Stimulated activated CD8-positive, alpha-beta memory T cell treated with anti-CD3 and anti-CD28 coated beads, Interleukin-15, amount 100 ng/mL, for 24 hours (primary cell): Measurements from ENCODE around the gene FOXO6.

Experiments
- DNase-seq: peaks from one replicate; pipeline ENCODE4 v3.0.0-alpha.2; 2020; ENCODE audit warnings: low read depth

The FOXO6 gene

DNA sequence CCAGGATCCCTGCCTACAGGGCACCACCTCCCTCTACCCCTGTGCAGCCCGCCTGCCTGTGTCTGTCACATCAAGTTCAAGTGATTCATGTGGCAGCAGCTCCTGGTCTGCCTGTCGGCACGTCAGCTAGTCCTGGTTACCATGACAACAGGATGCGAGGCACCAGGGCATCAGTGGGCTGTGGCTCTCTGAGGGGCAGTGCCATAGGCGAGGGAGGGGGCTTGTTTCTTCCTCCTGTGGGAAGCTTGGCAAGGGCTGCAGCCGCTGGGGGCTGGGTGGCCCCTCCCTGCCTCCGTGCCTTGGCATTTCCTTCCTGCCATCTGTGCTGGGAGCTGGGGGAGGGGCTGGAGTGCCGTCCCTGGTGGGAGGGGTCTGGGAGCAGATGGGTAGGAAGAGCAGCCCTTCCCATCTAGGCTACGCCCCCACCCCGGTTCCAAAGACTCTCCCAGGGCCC is 43.1 kb downstream of the FOXO6 start:
- DNase-seq: no peak

DNA sequence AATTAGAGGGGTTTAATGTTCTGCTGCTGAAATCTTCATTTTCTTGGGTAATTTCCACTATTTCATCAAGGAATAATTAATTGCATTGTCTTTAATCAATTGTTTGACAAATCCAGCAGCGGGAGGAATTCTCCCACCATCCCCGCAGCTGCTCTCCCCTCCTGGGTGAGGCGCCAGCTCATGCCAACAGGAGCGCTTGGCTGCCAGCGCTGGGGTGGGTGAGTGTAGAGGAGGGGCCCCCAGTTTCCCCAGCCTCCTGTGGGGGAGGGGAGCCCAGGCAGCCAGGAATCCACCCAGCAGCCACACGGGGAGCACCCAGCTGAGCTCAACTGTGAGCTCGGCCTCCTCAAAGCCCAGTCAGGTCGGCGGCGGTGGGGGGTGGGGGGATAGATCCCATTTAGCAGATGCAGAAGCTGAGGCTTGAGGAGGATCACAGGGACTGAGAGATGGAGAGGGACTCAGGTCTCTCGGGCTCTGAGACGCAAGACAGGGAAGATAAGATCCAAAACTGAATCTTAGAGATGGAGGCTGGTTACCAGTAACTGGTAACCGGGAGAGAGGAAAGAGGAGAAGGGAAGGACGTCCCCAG is 46.5 kb downstream of the FOXO6 start:
- DNase-seq: no peak

DNA sequence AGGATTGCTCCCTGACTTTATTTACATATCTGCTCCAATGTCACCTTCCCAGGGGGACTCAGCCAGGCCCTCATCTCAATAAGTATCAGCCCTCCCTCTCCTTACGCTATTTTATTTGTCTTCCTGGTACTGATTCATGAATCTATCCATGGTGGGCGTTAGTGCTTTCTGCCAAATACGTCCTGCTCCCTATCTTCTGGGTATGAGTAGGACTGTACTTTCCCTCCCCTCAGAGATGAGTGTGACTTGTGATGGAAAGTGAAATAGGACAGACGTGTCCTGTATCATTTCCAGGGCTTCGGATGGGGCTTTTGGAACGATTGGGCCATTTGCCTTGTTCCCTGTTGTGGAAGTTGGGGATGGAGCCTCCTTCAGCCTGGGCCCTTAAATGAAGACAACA is 47.5 kb downstream of the FOXO6 start:
- no peak for DNase-seq

DNA sequence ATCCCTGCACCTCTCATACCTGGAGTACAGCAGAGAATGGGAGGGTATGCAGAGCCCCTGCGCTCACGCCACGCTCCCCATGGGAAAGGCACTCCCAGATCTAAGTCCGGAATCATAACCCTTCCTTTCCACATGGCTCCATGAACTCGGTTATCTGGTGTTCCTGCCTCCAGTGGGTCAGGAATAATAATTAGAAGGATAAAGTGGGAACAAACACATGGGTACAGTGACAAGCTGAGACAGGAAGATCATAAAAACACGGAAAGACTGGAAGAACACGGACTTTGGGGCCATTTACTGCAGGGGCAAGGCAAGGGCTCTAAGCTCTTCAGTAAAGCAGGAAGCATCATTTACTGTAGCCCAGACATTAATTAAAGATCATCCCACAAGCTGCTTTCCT is 48.6 kb downstream of the FOXO6 start:
- DNase-seq: no peak

DNA sequence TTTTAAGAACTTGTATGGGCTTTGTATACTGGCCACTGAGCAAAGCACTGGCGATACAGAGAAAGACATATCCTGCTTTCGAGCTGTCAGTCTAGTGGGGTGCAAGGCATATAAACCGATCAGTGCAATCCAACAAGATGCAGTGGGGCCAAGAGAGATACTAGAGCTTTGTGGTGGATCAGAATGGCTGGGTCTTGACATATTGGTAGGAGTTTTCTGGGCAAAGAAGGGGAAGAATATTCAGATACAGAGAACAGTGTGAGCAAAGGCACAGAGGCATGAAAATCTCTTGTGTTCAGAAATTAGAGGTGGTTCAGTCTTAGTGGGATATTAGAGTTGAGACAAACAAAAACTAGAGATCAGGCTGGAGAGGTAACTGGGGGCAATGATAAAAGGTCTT is 49.2 kb downstream of the FOXO6 start:
- no peak for DNase-seq

DNA sequence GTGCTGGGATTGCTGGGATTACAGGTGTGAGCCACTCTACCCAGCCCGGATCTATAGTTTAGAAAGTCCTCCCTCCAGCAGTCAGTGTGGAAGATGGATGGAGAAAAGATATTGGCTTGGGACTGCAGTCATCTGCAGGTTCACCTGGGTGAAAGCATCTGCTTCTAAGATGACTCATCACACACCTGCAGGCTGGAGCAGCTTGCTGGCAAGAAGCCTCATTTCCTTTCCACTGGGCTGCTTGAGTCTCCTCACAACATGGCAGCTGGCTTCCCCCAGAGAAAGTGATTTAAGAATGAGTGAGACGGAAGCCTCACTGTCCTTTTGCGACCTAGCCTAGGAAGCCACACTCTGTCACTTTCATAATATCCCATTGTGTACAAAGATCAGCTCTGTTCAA is 50.0 kb downstream of the FOXO6 start:
- no peak for DNase-seq

DNA sequence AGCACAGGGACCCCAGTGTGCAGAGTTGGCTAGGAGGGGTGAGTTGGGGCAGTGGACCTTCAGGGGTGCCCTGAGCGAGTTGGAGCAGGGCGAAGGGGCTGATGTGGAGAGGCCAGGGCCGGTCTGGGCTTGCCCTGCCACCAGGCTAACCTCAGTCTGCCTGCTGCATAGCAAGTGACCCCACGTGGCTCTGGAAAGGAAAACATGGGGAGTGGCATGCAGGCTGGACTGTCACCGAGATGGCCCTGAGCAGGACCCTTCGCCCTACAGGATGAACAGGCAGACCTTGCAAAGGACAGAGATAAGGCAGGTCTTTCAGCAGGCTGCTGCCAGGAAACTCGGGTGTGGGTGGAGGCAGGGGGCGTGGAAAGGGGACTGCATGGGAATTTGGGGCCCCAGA is 51.5 kb downstream of the FOXO6 start:
- DNase-seq: no peak

DNA sequence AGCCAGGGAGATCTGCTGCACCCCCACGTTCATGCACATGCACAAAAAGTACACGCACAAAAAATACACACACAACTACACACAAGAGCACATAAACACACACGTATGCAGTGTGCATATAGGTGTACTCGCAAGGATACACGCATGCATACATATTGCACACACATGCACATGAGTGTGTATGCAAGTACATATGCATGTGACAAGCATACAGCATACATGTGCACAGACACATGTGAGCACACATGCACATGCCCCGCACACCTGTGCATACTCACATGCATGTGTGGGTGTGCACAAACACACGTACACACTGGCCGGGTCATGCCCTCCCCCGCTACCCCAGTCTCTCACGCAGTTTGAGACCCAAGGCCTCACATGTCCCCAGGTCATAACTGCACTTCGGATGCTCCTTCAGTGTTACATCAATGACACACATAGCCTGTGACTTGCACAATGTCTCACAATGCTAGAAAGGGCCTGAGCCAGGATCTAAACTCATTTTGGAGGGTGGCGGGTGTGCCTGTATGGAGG is 52.6 kb downstream of the FOXO6 start:
- no peak for DNase-seq

DNA sequence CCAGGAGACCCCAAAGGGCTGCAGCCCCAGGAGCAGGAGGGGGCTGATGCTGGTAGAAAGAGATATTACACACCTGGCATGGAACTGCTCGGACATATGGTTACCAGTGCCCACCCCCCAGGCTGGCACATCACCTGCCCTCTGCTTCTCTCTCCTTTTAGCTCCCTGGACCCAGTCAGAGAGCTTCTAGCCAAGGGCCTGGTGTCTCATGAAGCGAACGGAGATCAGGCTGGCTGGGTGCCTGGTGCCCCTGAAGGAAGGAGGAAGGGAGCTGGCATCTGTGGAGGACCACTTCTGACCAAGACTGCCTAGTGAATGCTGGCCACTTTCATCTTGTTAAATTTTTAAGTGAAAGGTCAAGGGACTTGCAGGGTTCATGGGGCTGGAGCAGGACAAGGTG is 53.1 kb downstream of the FOXO6 start:
- DNase-seq: no peak

DNA sequence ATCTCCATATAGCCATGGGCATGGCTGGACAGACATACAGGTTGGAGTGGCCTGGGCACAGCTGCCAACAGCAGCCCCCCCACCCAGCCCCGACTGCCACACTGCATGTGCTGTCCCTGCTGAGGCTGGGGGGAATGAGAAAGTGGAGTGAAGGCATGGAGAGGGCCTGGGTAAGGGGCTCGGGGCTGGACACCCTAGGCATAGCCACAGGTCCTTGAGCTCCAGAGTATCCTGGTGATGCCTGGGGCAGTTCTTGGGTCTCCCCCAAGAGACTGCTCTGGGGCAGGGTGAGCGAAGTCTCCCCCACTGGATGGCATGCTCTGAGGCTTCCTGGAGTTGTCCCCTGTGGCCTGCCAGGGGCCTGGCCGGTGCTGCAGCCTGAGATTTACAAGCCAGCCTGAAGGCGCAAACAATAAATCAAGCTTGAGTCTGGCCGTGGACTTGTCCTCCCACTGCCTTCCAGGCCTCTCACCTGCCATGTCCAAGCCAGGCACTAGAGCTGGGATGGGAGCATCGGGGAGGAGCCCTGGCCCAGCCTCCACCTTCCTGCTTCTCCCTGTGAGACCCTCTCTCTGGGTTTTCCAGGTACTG is 53.6 kb downstream of the FOXO6 start:
- DNase-seq: no peak

DNA sequence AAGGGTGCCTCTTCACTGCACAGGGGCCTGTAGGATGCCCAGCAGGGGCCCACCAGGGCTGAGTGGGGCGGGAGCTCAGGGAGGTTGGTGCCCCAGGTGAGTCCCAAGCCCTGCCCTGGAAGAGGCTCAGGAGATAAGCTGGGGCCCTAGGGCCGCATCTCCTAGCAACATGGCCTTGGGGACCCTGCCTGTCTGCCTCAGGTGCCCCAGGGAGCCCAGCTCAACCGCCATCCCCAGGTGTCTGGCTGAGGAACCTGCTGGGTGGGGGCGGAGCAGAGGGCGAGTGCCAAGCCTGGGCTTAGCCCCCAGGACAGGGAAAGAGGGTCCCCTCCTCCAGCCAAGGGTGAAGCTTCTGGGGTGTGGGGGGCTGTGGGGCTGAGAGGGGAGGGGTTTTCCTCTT is 54.8 kb downstream of the FOXO6 start:
- no peak for DNase-seq

DNA sequence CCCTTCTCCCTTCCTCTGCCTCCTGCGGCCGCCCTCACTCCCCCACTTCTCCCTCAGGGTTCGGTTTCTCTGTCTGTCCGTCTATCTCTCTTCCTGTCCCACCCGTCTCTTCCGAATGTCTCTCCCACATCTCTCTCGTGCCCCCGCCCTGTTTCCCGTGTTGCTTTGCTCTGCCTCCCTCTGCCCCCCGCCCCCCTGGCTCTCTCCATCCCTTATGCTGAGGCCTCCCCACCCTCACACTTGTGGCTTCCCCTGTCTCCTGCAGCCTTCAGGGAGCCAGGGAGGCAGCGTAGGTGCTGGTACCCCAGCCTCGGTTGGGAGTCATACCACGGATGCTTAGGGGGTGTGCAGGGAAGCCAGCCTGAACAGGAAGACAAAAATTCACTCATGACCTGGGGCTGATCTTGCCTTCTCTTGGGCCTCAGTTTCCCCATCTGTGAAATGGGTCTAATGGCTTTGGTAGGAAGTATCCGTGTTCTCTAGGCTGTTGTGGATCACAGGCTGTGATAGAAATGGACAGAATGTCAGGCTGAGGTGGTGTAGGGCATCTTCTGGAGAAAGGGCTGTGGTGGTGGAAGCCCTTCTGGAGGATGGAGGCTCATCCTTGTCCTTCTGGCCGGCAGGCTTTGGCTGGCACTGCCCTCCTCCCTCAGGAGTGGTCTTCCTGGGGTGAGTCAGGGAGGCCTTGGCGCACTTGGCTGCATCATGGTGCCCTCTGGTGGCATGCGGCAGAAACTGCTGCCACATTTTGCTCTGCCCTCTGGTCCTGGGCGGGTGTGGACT is 55.5 kb downstream of the FOXO6 start:
- DNase-seq: peak; percentile 30

DNA sequence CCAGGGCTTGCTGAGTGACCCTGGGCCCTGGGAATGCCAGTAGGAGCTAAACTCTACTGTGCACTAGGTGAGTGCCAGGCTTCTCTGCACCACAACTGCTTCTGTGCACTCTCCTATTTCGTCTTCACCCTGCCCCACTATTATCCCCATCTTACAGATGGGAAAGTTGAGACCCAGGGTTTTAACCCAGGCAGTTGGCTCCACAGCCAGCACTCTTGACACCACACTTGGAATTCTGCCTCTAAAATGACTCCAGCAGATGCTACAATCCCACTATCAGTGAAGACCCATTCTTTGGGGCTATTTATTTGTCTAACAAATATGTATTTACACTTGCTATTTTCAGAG is 56.1 kb downstream of the FOXO6 start:
- DNase-seq: no peak

DNA sequence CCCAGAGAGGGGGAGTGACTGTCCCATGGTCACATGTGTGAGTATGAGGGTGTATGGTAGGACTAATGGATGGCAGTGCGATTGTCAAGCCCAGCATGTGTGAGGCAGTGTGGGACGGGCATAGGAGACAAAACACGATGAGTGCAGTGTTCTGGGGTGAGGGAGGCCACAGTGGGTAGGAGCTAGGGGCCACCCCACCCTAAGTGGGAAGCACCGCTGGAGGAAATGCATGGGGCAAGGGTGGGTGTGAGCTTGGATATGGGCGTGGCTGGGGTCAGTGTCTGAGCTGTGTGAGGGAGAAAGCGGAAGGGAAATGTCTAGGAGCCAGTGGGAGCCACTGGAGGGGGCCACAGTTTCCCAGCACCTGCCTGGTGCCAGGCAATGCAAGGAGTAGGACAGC is 56.5 kb downstream of the FOXO6 start:
- DNase-seq: no peak

DNA sequence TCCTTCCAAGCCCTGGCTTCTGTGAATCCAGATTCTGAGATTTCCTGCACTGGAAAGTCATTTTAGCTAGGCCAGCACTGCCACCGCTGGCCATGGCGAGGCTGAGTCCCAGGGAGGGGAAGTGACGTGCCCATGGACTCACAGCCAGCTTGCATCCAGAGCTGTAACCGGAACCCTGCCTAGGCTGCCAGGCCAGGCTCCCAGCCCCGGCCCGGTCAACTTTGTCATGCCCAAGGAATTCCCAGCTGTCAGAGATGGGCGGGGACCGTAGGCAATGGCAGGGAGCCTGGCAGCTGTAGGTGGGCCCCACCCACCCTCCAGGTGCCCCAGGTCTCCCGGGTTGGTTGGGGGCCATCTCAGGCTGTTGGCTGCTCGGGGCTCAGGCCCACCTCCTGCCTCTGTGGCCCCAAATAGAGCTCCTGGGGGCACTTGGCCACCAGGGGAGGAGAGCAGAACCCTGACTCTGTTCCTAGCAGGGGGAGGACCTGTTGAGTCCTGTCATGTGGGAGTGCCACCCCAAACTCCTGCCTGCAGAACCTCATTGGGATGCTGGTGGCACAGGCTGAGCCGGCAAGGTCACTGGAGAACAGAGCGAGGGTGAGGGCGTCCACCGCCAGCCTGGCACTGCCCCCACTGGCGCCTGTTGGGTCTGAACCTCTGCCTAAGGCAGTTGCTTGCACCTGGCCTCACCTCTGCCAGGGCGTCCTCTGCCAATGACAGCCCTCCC is 57.8 kb downstream of the FOXO6 start:
- DNase-seq: no peak

DNA sequence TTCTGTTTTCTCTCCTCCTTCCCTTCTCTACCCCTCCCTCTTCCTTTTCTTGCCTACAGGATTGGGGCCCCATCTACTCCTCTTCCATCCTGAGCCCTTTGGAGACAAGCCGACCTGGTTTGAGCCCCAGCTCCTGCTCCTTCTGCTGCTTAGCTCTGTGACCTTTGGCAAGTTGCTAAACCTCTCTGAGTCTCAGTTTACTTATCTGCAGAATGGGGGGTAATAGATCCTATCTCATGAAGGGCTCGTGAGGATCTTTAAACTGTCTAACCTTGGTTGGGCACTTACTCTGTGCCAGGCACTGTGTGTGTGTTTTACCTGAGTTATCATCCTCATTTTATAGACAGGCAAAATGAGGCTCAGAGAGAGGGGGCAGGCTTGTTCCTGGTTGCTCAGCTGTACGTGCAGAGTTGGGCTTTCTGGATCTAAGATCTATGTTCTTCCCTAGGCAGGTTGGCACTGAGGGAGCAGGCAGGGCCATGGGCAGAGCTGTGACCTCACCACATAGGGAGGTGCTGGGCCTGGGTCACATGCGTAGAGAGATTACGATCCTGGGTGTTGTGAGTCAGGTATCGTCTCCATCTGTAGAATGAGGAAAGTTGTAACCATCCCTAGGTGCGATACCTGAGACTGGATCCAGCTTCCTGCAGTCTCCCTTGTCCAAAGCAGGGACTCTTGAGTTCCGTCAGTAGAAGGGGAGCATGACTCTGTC is 58.5 kb downstream of the FOXO6 start:
- DNase-seq: no peak

DNA sequence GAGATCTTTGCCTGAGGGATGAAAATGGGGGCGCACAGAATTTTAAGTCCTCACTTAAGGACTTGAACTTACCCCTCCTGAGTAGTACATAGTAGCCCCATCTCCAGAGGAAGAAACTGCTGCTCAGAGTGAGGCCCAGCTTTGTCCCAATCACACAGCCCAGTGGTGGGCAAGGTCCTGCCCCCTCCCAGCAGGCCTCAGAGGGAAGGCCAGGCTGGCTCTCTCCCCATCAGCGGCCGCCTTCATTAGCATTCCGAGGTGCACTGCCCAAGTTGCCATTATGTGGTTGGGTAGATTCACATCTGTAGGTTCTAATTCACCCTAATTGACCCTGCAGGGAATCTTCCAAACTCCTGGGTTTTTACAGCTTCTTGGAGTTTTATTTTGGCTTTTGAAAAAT is 59.1 kb downstream of the FOXO6 start:
- no peak for DNase-seq

DNA sequence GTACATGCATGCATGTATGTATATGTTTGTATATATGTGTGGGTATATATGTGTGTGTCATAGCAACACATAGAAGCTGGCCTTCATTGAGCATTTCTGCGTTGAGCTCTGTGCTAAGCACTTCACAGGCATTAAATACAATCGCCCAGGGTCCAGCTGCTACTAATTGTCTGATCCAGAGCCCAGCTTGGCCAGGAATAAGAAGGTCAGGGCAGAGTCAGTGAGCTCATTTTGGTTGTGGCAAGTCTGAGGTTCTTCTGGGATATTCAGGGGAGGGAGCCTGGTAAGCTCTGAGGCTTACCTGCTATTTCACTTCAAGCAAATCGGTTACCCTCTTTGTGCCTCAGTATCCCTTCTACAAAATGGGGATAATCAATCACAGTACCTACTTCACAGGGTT is 59.6 kb downstream of the FOXO6 start:
- DNase-seq: no peak

DNA sequence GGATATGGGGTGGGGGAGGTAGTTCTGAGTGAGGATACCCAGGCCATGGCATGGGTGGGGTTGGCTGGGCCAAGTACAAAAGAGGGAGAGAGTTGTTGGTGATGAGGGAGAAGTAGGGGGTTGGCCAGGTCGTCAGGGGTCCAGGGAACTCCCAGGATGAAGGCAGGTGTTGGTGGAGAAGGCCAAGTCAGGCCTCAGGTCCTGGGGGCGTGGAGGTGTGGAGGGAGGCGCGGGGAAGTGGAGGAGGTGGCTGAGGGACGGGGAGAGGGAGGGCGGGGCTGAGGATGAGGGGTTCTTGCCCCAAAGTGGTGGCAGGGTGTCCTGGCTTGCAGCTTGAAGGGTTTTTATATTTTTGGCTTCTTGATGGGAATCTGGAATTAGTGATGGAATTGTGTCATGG is 61.1 kb downstream of the FOXO6 start:
- DNase-seq: no peak

DNA sequence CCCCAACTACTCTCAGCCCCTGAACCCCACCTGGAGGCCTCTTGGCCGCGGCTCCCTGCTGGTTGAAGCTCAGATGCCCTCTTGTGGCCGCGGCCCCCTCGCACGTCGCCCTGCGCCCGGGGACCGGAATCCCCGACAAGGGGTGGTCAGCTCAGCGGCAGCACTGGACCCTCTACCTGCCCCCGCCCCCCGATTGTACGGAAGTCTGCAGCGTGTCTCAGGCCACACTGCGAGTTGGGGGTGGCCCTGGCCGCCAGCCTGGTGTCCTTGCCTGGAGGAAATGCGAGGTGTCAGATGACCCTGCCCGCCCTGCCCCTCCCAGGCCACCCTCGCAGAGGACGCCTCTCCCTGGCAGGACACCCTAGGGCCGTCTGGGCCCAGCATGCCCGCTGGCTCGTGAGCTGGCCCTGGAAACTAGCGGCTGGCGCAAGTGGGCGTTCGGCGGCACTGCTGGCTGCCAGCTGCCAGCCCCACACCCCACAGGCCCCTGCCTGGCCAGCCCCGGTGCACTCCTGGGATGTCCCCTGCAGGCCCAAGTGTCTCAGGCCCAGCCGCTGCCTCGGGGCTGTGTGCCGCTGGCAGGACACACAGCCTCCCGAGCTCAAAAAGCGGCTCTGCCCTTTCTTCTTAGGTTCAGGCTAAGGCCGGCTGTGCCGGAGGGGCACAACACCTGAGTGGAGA is 62.4 kb downstream of the FOXO6 start:
- DNase-seq: no peak

DNA sequence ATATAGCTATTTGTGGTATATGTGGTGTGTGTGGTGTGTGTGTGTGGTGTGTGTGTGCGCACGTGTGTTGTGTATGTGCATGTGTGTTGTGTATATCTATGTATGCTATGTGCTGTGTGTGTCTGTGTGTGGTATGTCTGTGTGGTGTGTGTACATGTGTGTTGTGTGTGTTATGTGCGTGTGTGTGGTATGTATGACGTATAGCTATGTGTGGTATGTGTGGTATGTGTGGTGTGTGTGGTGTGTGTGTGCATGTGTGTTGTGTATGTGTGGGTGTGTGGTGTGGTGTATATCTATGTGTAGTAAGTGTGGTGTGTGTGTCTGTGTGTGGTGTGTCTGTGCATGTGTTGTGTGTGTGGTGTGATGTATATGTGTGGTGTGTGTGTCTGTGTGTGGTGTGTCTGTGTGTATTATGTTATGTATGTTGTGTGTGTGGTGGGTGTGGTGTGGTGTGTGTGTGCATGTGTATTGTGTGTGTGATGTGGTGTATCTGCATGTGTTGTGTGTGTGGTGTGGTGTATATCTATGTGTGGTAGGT is 63.4 kb downstream of the FOXO6 start:
- no peak for DNase-seq
